K562 (cell line): ENCODE measurements around the gene ADIPOR1. TPM values are rescaled to one million over a fixed set of nuclear protein-coding genes. Genes with fewer than 3 reads are reported as not detected.

Source experiments
- ATAC-seq: fragments of 200-7000 bp; cut with Tn5 transposase; 3 replicates; pipeline ENCODE4 v1.9.1; 2020; ENCODE audit warnings: moderate library complexity
- BruUV-seq: library from RNA; stranded (reverse); fragments of 400-500 nt; replicated peaks from 2 replicates; lab custom pipeline; 2021; lab: Mats Ljungman, UMichigan
- CTCF ChIA-PET: fragments of 300-600 bp; formaldehyde crosslinking; extraction: SDS; loops from one replicate; lab custom pipeline; 2021; ENCODE audit warnings: low intra/inter-chr PET ratio; lab: Yijun Ruan, JAX
- POLR2A ChIA-PET: fragments of 300-600, 350-650 bp; sonication (Branson Sonifier 250); formaldehyde crosslinking; extraction: SDS; loops from one replicate; lab custom pipeline; 2021; ENCODE audit warnings: antibody characterized with exemption, inconsistent platforms; lab: Yijun Ruan, JAX
- DNase-seq, 4 experiments: peaks; one replicate each; pipeline versions ENCODE4 v3.0.0 to v3.0.0-alpha.2; 2011 to 2018; ENCODE audit warnings: low spot score in 3 of 4, mixed read lengths in 3 of 4; ENCODE audit errors: extremely low read depth in 1 of 4
- FAIRE-seq: peaks from 2 replicates; lab custom pipeline; 2011; peaks lifted over from hg19 to GRCh38; lab: Jason Lieb, UNC
- H2AFZ ChIP-seq: 2 replicates; pipeline ENCODE4 v1.6.0; 2011; ENCODE audit warnings: low read depth, low read length, control low read depth, inconsistent platforms
- H3K27ac ChIP-seq: fragments of 200-600 bp; 3 replicates; pipeline ENCODE4 v1.8.0; 2011; ENCODE audit warnings: low read depth, mild to moderate bottlenecking, control low read depth, inconsistent platforms, low read length, moderate library complexity, mixed read lengths; ENCODE audit errors: extremely low read depth
- H3K27me3 ChIP-seq, 2 experiments: fragments of 300-600 bp in 1 of 2; 2 replicates in 1 of 2; 3 replicates in 1 of 2; pipeline versions ENCODE4 v1.6.0 to v1.8.0; 2011; ENCODE audit warnings: inconsistent platforms in 2 of 2, low read length in 2 of 2, mild to moderate bottlenecking in 1 of 2, mixed read lengths in 1 of 2, moderate library complexity in 1 of 2; ENCODE audit not compliant: control insufficient read depth in 2 of 2, insufficient read depth in 2 of 2
- H3K36me3 ChIP-seq: fragments of 300-600 bp; 3 replicates; pipeline ENCODE4 v1.8.0; 2011; ENCODE audit warnings: mild to moderate bottlenecking, low read length, inconsistent platforms; ENCODE audit not compliant: control insufficient read depth, insufficient read depth
- H3K4me1 ChIP-seq, 2 experiments: fragments of 200-600 bp in 1 of 2; replicated peaks in 1 of 2; 2 replicates in 1 of 2; 3 replicates in 1 of 2; pipeline versions ENCODE4 v1.5.1 to v1.8.0; 2011; ENCODE audit warnings: inconsistent platforms in 2 of 2, low read length in 2 of 2, mild to moderate bottlenecking in 1 of 2, mixed read lengths in 1 of 2, moderate library complexity in 1 of 2; ENCODE audit not compliant: control insufficient read depth in 2 of 2, insufficient read depth in 2 of 2
- H3K4me2 ChIP-seq: 2 replicates; pipeline ENCODE4 v1.6.1; 2011; ENCODE audit warnings: low read length, control low read depth, inconsistent platforms, mixed read lengths; ENCODE audit not compliant: insufficient read depth
- H3K4me3 ChIP-seq: fragments of 200-600 bp; sonication (generic), shearing (Covaris generic); 2 replicates; pipeline ENCODE4 v1.5.1; 2016; ENCODE audit warnings: control low read depth, inconsistent platforms
- H3K79me2 ChIP-seq: fragments of 200-600 bp; 3 replicates; pipeline ENCODE4 v1.8.0; 2011; ENCODE audit warnings: low read length, inconsistent platforms; ENCODE audit not compliant: control insufficient read depth, insufficient read depth
- H3K9ac ChIP-seq, 2 experiments: 2 replicates each; pipeline versions ENCODE4 v1.6.0 to v1.6.1; 2011; ENCODE audit warnings: low read depth in 2 of 2, low read length in 2 of 2, control low read depth in 1 of 2, inconsistent platforms in 1 of 2, mild to moderate bottlenecking in 1 of 2, mixed read lengths in 1 of 2; ENCODE audit not compliant: insufficient read depth in 1 of 2
- H3K9me1 ChIP-seq: one replicate; pipeline ENCODE4 v1.6.0; 2011; ENCODE audit warnings: inconsistent platforms, mild to moderate bottlenecking, low read length, moderate library complexity; ENCODE audit not compliant: control insufficient read depth, insufficient read depth
- H3K9me3 ChIP-seq: replicated peaks from 2 replicates; pipeline ENCODE4 v1.5.1; 2011; ENCODE audit warnings: low read depth, low read length, inconsistent platforms; ENCODE audit not compliant: control insufficient read depth, insufficient read depth
- H4K20me1 ChIP-seq: replicated peaks from 2 replicates; pipeline ENCODE4 v1.6.1; 2011; ENCODE audit warnings: low read length, inconsistent platforms, mixed read lengths; ENCODE audit not compliant: control insufficient read depth, insufficient read depth
- CBX3 ChIP-seq, 2 experiments: IDR thresholded peaks; 1 replicate in 1 of 2; 2 replicates in 1 of 2; pipeline ENCODE4 v1.6.1; 2012; ENCODE audit warnings: inconsistent platforms in 2 of 2, low read length in 2 of 2, borderline replicate concordance in 1 of 2, control low read depth in 1 of 2
- CBX8 ChIP-seq: fragments of 200-600 bp; sonication (generic); IDR thresholded peaks from 2 replicates; pipeline ENCODE4 v1.6.1; 2012; ENCODE audit warnings: borderline replicate concordance, mixed run types, low read depth, mild to moderate bottlenecking, moderate library complexity, mixed read lengths, low read length, control low read depth, inconsistent platforms; ENCODE audit not compliant: poor library complexity, severe bottlenecking; ENCODE audit errors: extremely low read depth
- FOSL1 ChIP-seq: fragments of 200-800 bp; sonication (Bioruptor generic); conservative IDR thresholded peaks from 2 replicates; pipeline ENCODE4 v1.6.1; 2016; ENCODE audit warnings: missing genetic modification characterization, missing compliant biosample characterization
- FOXM1 ChIP-seq, 2 experiments: fragments of 450-650 bp in 1 of 2; sonication (generic) in 1 of 2; formaldehyde crosslinking in 1 of 2; IDR thresholded peaks; 2 replicates each; pipeline versions ENCODE4 v1.6.1 to v1.9.0; 2017 to 2022; ENCODE audit warnings: low read depth in 2 of 2, mild to moderate bottlenecking in 2 of 2, missing genetic modification reagents in 1 of 2, moderate library complexity in 1 of 2
- JUN ChIP-seq, 2 experiments: sonication (generic) in 1 of 2; formaldehyde crosslinking in 1 of 2; IDR thresholded peaks; 2 replicates each; pipeline versions ENCODE4 v1.6.1 to v1.8.0; 2012 to 2022; ENCODE audit warnings: borderline replicate concordance in 2 of 2, mild to moderate bottlenecking in 2 of 2, improper control_type of control experiment in 1 of 2, low read depth in 1 of 2, low read length in 1 of 2, missing genetic modification reagents in 1 of 2
- PATZ1 ChIP-seq: fragments of 250-450 bp; sonication (Bioruptor Pico); IDR thresholded peaks from 2 replicates; pipeline ENCODE4 v1.5.0; 2020; ENCODE audit warnings: mild to moderate bottlenecking, borderline replicate concordance
- PTRF ChIP-seq: fragments of 450-650 bp; IDR thresholded peaks from 2 replicates; pipeline ENCODE4 v1.6.1; 2016; ENCODE audit warnings: mild to moderate bottlenecking, missing genetic modification characterization, missing compliant biosample characterization
- PTTG1 ChIP-seq: fragments of 450-650 bp; IDR thresholded peaks from 2 replicates; pipeline ENCODE4 v1.6.1; 2016; ENCODE audit warnings: low read depth, mild to moderate bottlenecking, missing genetic modification characterization, missing compliant biosample characterization
- STAT6 ChIP-seq: sonication (generic); formaldehyde crosslinking; IDR thresholded peaks from 2 replicates; pipeline ENCODE4 v1.8.1; 2023; ENCODE audit warnings: mild to moderate bottlenecking, missing genetic modification reagents
- TBP ChIP-seq: optimal IDR thresholded peaks from 2 replicates; pipeline ENCODE3; 2011; ENCODE audit warnings: low read depth, low read length, improper control_type of control experiment
- ZFP30 ChIP-seq: fragments of 250-450 bp; sonication (Bioruptor Pico); IDR thresholded peaks from 2 replicates; pipeline ENCODE4 v1.8.0; 2022; ENCODE audit warnings: moderate library complexity, mild to moderate bottlenecking, inconsistent platforms, borderline replicate concordance
- ZNF124 ChIP-seq: sonication (generic); formaldehyde crosslinking; IDR thresholded peaks from 2 replicates; pipeline ENCODE4 v1.8.1; 2022; ENCODE audit warnings: missing genetic modification reagents
- ZNF165 ChIP-seq: fragments of 250-450 bp; sonication (Bioruptor Pico); IDR thresholded peaks from 2 replicates; pipeline ENCODE4 v1.4.0; 2020; ENCODE audit warnings: borderline replicate concordance
- ZNF24 ChIP-seq: fragments of 450-650 bp; IDR thresholded peaks from 2 replicates; pipeline ENCODE4 v1.6.1; 2016
- ZNF583 ChIP-seq: fragments of 250-450 bp; sonication (Bioruptor Pico); IDR thresholded peaks from 2 replicates; pipeline ENCODE4 v1.4.0; 2020
- ZNF717 ChIP-seq: fragments of 250-450 bp; sonication (Bioruptor Pico); IDR thresholded peaks from 2 replicates; pipeline ENCODE4 v1.5.0; 2021
- WGBS: fragments of 100-300 bp; shearing (Covaris generic); methylation state at CpG from one replicate; pipeline ENCODE4 v1.1.6; 2016; ENCODE audit warnings: low coverage, mixed read lengths; ENCODE audit not compliant: insufficient coverage; ENCODE audit errors: missing lambda C conversion rate; 5-methylcytosine and 5-hydroxymethylcytosine counted together
- in situ Hi-C: fragments of 300-500 bp; cut with MboI; formaldehyde crosslinking; loops from 4 replicates; pipeline ENCODE4 v1.15.0; 2018; ENCODE audit warnings: inconsistent platforms, mixed read lengths
- intact Hi-C: fragments of 100-400 bp; cut with micrococcal nuclease; formaldehyde crosslinking; loops from 2 replicates; pipeline ENCODE4 v1.14.2; 2022
- polyA plus RNA-seq, 8 experiments: library from polyadenylated mRNA; depleted of rRNA in 4 of 8; stranded (reverse) in 5 of 8; unstranded in 3 of 8; fragments of >200 nt; fragmentation: Nextera tagmentation in 2 of 8; fragmentation: Illumina TruSeq in 1 of 8; extraction: Ambion mirVana in 2 of 8; extraction: Trizol in 1 of 8; gene quantifications; 2 replicates each; pipeline versions ENCODE4 v1.2.1 to v1.2.3, GENCODE V29; 2011 to 2014; ENCODE audit warnings: inconsistent platforms in 1 of 8, missing spikeins in 1 of 8
- total RNA-seq, 7 experiments: library from RNA; depleted of rRNA in 6 of 7; stranded (reverse); fragments of >200 nt in 6 of 7; fragmentation: Illumina TruSeq in 2 of 7; extraction: Trizol in 2 of 7; gene quantifications; 2 replicates each; pipeline versions ENCODE4 v1.2.1 to v1.2.3, GENCODE V29; 2011 to 2021; ENCODE audit warnings: low replicate concordance in 1 of 7

ADIPOR1 gene
- total and polyA plus RNA-seq, 9 of the 15 experiments (the other 6 are each of a cell fraction or from before 2014, with no cell fraction given): 29.0 to 217 (median 100) TPM

- Histone ChIP-seq H3K9me3 (no peaks in the 10 kb centered on the region), H3K27me3 (no peaks in the 10 kb centered on the region), H4K20me1 (no peaks in the 10 kb centered on the region), H3K27ac (no peak overlapping the region), H3K36me3 (peaks cover 44% of the 10 kb centered on the region), H3K79me2 (no peaks in the 10 kb centered on the region), H3K9ac (no peak overlapping the region), H3K4me3 (no peak overlapping the region), H3K9me1 (no peaks in the 10 kb centered on the region), H3K4me1 (no peaks in the 10 kb centered on the region), H3K4me2 (no peak overlapping the region), H2AFZ (no peak overlapping the region)
- in situ Hi-C loops: no loop called here
- 90% methylated on average over 4 of the region's 4 CpGs for WGBS
- DNase-seq (no peak), FAIRE-seq (no peak), ATAC-seq (no peak)
- BruUV-seq: no TSS peak
- ChIA-PET CTCF (no interaction called here), POLR2A (interaction anchor here (1.3 kb wide), 1 partner anchor 11 kb away, joined by 3 read pairs; no protein-coding TSS in a partner anchor)
- intact Hi-C loops: no loop called here
- TF ChIP-seq PTRF (tag) (no peak), STAT6 (no peak), CBX3 (IDR thresholded peaks at IDR 0.05; ENCODE audit: borderline replicate concordance in 1 of 2, low read length in 2 of 2) (no peak), ZNF165 (no peak), FOSL1 (tag) (no peak), ZNF583 (CRISPR knock-in tag) (no peak), ZNF24 (no peak), FOXM1 (IDR thresholded peaks at IDR 0.05; ENCODE audit: low read depth) (no peak), FOXM1 (CRISPR knock-in tag; IDR thresholded peaks at IDR 0.05; ENCODE audit: low read depth) (no peak), CBX8 (no peak), PATZ1 (CRISPR knock-in tag) (no peak), PTTG1 (tag) (no peak), ZNF124 (no peak), TBP (no peak), ZNF717 (CRISPR knock-in tag) (no peak), JUN (IDR thresholded peaks at IDR 0.05; ENCODE audit: borderline replicate concordance, low read depth, low read length) (no peak), JUN (CRISPR knock-in tag; IDR thresholded peaks at IDR 0.05; ENCODE audit: borderline replicate concordance) (no peak), ZFP30 (CRISPR knock-in tag) (no peak)
Observed at GRCh38 chr1:202901555-202901954, 56.6 kb downstream of the ADIPOR1 start.
